Erythroblast (primary cell): Measurements from ENCODE around the gene LYPD4.

ENCODE experiments used
- GATA1 ChIP-seq: IDR thresholded peaks from 2 replicates; pipeline ENCODE4 v1.6.1; 2011; ENCODE audit warnings: low read depth, mild to moderate bottlenecking, control low read depth, low read length, moderate library complexity
- POLR2A ChIP-seq: IDR thresholded peaks from 2 replicates; pipeline ENCODE4 v1.6.1; 2011; ENCODE audit warnings: mild to moderate bottlenecking, low read length

DNA sequence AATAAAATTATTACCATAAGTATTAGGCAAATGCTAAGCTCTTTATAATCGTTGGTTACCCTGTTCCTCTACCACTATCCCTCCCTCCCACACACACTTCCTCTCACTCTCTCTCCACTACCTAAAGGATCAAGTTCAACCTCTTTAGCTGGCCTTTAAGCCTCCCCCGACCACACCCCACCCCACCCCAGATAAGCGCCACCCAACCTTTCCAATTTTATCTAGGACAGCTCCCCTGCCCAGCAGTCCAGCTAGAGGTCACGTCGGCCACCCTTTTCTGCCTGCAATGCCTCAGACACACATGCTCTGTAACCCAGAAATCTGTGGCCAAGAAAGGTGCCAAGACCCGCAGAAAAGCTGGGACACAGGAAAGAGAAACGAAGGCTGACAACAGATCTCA lies 1.1 kb downstream of the LYPD4 start:
- no peak for TF ChIP-seq POLR2A
- no peak for TF ChIP-seq GATA1
